HepG2 (cell line): ENCODE data around the gene ZNF440. TPM values are rescaled to one million over a fixed set of nuclear protein-coding genes. Genes with fewer than 3 reads are reported as not detected.

Experiments used
- AGO2 ChIP-seq: fragments of 200-400 bp; formaldehyde crosslinking; optimal IDR thresholded peaks from 2 replicates; pipeline ENCODE3; 2017; ENCODE audit warnings: mild to moderate bottlenecking, low read depth, low read length, moderate library complexity
- BCL3 ChIP-seq: sonication (generic); formaldehyde crosslinking; IDR thresholded peaks from 2 replicates; pipeline ENCODE4 v1.5.1; 2020; ENCODE audit warnings: mild to moderate bottlenecking, missing genetic modification reagents, moderate library complexity
- CENPT ChIP-seq: sonication (generic); formaldehyde crosslinking; IDR thresholded peaks from 2 replicates; pipeline ENCODE4 v1.8.0; 2022; ENCODE audit warnings: low read depth, mild to moderate bottlenecking, moderate library complexity, missing genetic modification reagents
- GMEB2 ChIP-seq: IDR thresholded peaks from 2 replicates; pipeline ENCODE4 v1.6.1; 2016; ENCODE audit warnings: missing biosample characterization, missing genetic modification reagents, low read depth
- IKZF5 ChIP-seq: IDR thresholded peaks from 2 replicates; pipeline ENCODE4 v1.6.1; 2018; ENCODE audit warnings: missing genetic modification reagents, mild to moderate bottlenecking, missing compliant biosample characterization
- MBD4 ChIP-seq: IDR thresholded peaks from 2 replicates; pipeline ENCODE4 v1.6.1; 2012; ENCODE audit warnings: low read length, inconsistent platforms, borderline replicate concordance
- MZF1 ChIP-seq: sonication (generic); formaldehyde crosslinking; IDR thresholded peaks from 2 replicates; pipeline ENCODE4 v1.8.1; 2023; ENCODE audit warnings: mild to moderate bottlenecking, missing genetic modification reagents, borderline replicate concordance
- NFE2L2 ChIP-seq: fragments of 150-350 bp; IDR thresholded peaks from 2 replicates; pipeline ENCODE4 v1.6.1; 2014; ENCODE audit warnings: low read length
- NR2F2 ChIP-seq: IDR thresholded peaks from 2 replicates; pipeline ENCODE4 v1.6.1; 2012; ENCODE audit warnings: low read depth, inconsistent platforms, borderline replicate concordance
- POLR2AphosphoS5 ChIP-seq: IDR thresholded peaks from 2 replicates; pipeline ENCODE4 v1.6.1; 2012; ENCODE audit warnings: low read depth, low read length
- STAT5B ChIP-seq: sonication (generic); formaldehyde crosslinking; IDR thresholded peaks from 2 replicates; pipeline ENCODE4 v1.4.0; 2020; ENCODE audit warnings: missing genetic modification reagents
- TEAD3 ChIP-seq: optimal IDR thresholded peaks from 2 replicates; pipeline ENCODE3; 2016; ENCODE audit warnings: borderline replicate concordance
- THRA ChIP-seq: sonication (generic); formaldehyde crosslinking; IDR thresholded peaks from 2 replicates; pipeline ENCODE4 v1.4.0; 2020; ENCODE audit warnings: missing genetic modification reagents, borderline replicate concordance
- ZFP41 ChIP-seq: sonication (generic); formaldehyde crosslinking; IDR thresholded peaks from 2 replicates; pipeline ENCODE4 v1.4.0; 2020; ENCODE audit warnings: mild to moderate bottlenecking, missing genetic modification reagents, borderline replicate concordance
- ZMYM2 ChIP-seq: sonication (generic); formaldehyde crosslinking; IDR thresholded peaks from 2 replicates; pipeline ENCODE4 v1.8.0; 2022; ENCODE audit warnings: mild to moderate bottlenecking, missing genetic modification reagents
- ZNF274 ChIP-seq: sonication (generic); formaldehyde crosslinking; IDR thresholded peaks from 2 replicates; pipeline ENCODE4 v1.5.1; 2020; ENCODE audit warnings: mild to moderate bottlenecking, missing genetic modification reagents
- ZNF543 ChIP-seq: sonication (generic); formaldehyde crosslinking; IDR thresholded peaks from 2 replicates; pipeline ENCODE4 v1.4.0; 2020; ENCODE audit warnings: mild to moderate bottlenecking, missing genetic modification reagents
- ZNF556 ChIP-seq: sonication (generic); formaldehyde crosslinking; IDR thresholded peaks from 2 replicates; pipeline ENCODE4 v1.4.0; 2020; ENCODE audit warnings: mild to moderate bottlenecking, missing genetic modification reagents, borderline replicate concordance
- ZNF703 ChIP-seq: sonication (generic); formaldehyde crosslinking; IDR thresholded peaks from 2 replicates; pipeline ENCODE4 v1.5.1; 2020; ENCODE audit warnings: missing genetic modification reagents, mild to moderate bottlenecking, moderate library complexity, borderline replicate concordance
- ZNF720 ChIP-seq: sonication (generic); formaldehyde crosslinking; IDR thresholded peaks from 2 replicates; pipeline ENCODE4 v1.4.0; 2020; ENCODE audit warnings: missing genetic modification reagents
- ZNF800 ChIP-seq: sonication (generic); formaldehyde crosslinking; IDR thresholded peaks from 2 replicates; pipeline ENCODE4 v1.4.0; 2020; ENCODE audit warnings: missing genetic modification reagents
- ZNF841 ChIP-seq: sonication (generic); formaldehyde crosslinking; IDR thresholded peaks from 2 replicates; pipeline ENCODE4 v1.8.1; 2023; ENCODE audit warnings: missing genetic modification reagents, borderline replicate concordance
- polyA plus RNA-seq, 8 experiments: library from polyadenylated mRNA; depleted of rRNA in 3 of 8; stranded (reverse) in 7 of 8; unstranded in 1 of 8; fragments of >200 nt; fragmentation: Illumina TruSeq in 4 of 8; extraction: Trizol in 4 of 8; gene quantifications; 2 replicates each; pipeline versions ENCODE4 v1.2.1 to v1.2.3, GENCODE V29; 2011 to 2016; ENCODE audit warnings: low read depth in 4 of 8, missing spikeins in 1 of 8, mixed read lengths in 1 of 8; ENCODE audit not compliant: insufficient read depth in 1 of 8
- total RNA-seq, 5 experiments: library from RNA; depleted of rRNA; stranded (reverse); fragments of >200 nt; fragmentation: Illumina TruSeq; extraction: Trizol; gene quantifications; 2 replicates each; pipeline ENCODE4 v1.2.3, GENCODE V29; 2016; ENCODE audit warnings: low read depth in 1 of 5

The ZNF440 gene
- total and polyA plus RNA-seq, 2 of the 13 experiments (the other 11 are each of a cell fraction or from before 2014, with no cell fraction given): 2.7 to 12.4 TPM

GRCh38 chr19:11798391-11799330 is 15.4 kb upstream of the ZNF440 start, which contains the start of gene ZNF491 (continued):
- no peak for TF ChIP-seq NFE2L2
- TF ChIP-seq ZMYM2 (CRISPR knock-in tag): no peak
- TF ChIP-seq ZNF800 (CRISPR knock-in tag): peak; percentile 39; the same call in 1 of the 2 replicates
- peak; percentile 75 for TF ChIP-seq POLR2AphosphoS5
- no peak for TF ChIP-seq ZNF841 (CRISPR knock-in tag)
- TF ChIP-seq IKZF5 (CRISPR knock-in tag): peak; percentile 48; the same call in 1 of the 2 replicates
- peak; percentile 55; the same call in 1 of the 2 replicates for TF ChIP-seq THRA (CRISPR knock-in tag)
- no peak for TF ChIP-seq GMEB2 (CRISPR knock-in tag)
- no peak for TF ChIP-seq ZNF703 (CRISPR knock-in tag)
- peak; percentile 90; the same call in 1 of the 2 replicates for TF ChIP-seq ZNF556 (CRISPR knock-in tag)
- TF ChIP-seq ZNF543 (CRISPR knock-in tag): peak; percentile 46; the same call in 1 of the 2 replicates
- TF ChIP-seq CENPT: no peak
- no peak for TF ChIP-seq STAT5B (CRISPR knock-in tag)
- TF ChIP-seq AGO2: no peak
- peak; percentile 78; the same call in 1 of the 2 replicates for TF ChIP-seq BCL3 (CRISPR knock-in tag)
- peak; percentile 80 for TF ChIP-seq ZNF274 (CRISPR knock-in tag)
- no peak for TF ChIP-seq ZFP41 (CRISPR knock-in tag)
- no peak for TF ChIP-seq NR2F2
- no peak for TF ChIP-seq MBD4
- TF ChIP-seq ZNF720: no peak
- TF ChIP-seq TEAD3: peak; percentile 25
- TF ChIP-seq MZF1 (CRISPR knock-in tag): no peak
